H1 (cell line): ENCODE results near the gene MAGOHB. TPM values are rescaled to one million over a fixed set of nuclear protein-coding genes. Genes with fewer than 3 reads are reported as not detected.

Experiments
- CEBPB ChIP-seq: IDR thresholded peaks from 2 replicates; pipeline ENCODE4 v1.6.1; 2012; ENCODE audit warnings: low read depth, low read length
- EZH2 ChIP-seq: fragments of 200-600 bp; sonication (generic); IDR thresholded peaks from 2 replicates; pipeline ENCODE4 v1.7.1; 2012; ENCODE audit warnings: low read depth, mild to moderate bottlenecking, moderate library complexity, low read length, inconsistent platforms; ENCODE audit not compliant: severe bottlenecking
- HDAC2 ChIP-seq, 2 experiments: fragments of 300-600 bp in 1 of 2; sonication (generic) in 1 of 2; IDR thresholded peaks; 2 replicates each; pipeline ENCODE4 v1.6.1; 2011 to 2012; ENCODE audit warnings: low read depth in 2 of 2, low read length in 2 of 2, mild to moderate bottlenecking in 2 of 2, moderate library complexity in 2 of 2, borderline replicate concordance in 1 of 2, inconsistent platforms in 1 of 2
- POLR2A ChIP-seq, 2 experiments: IDR thresholded peaks; 1 replicate in 1 of 2; 2 replicates in 1 of 2; pipeline ENCODE4 v1.6.1; 2011; ENCODE audit warnings: low read depth in 2 of 2, low read length in 2 of 2, mild to moderate bottlenecking in 2 of 2; ENCODE audit errors: control extremely low read depth in 1 of 2
- SAP30 ChIP-seq: fragments of 300-600 bp; sonication (generic); IDR thresholded peaks from 2 replicates; pipeline ENCODE4 v1.7.1; 2012; ENCODE audit warnings: low read length, moderate library complexity, mild to moderate bottlenecking, inconsistent platforms; ENCODE audit not compliant: insufficient read depth, insufficient replicate concordance
- SIN3A ChIP-seq, 2 experiments: IDR thresholded peaks in 1 of 2; conservative IDR thresholded peaks in 1 of 2; 2 replicates each; pipeline ENCODE4 v1.6.1; 2011 to 2012; ENCODE audit warnings: low read length in 2 of 2, improper control_type of control experiment in 1 of 2, low read depth in 1 of 2, mild to moderate bottlenecking in 1 of 2
- SIRT6 ChIP-seq: IDR thresholded peaks from one replicate; pipeline ENCODE4 v1.7.1; 2012; ENCODE audit warnings: low read length, inconsistent platforms
- SP2 ChIP-seq: IDR thresholded peaks from 2 replicates; pipeline ENCODE4 v1.6.1; 2012; ENCODE audit warnings: mild to moderate bottlenecking, low read length, inconsistent platforms
- SP4 ChIP-seq: IDR thresholded peaks from 2 replicates; pipeline ENCODE4 v1.6.1; 2012; ENCODE audit warnings: low read length, inconsistent platforms
- SUZ12 ChIP-seq: fragments of 200-600 bp; sonication (generic); IDR thresholded peaks from 2 replicates; pipeline ENCODE4 v1.6.1; 2012; ENCODE audit warnings: mild to moderate bottlenecking, inconsistent platforms, low read length, moderate library complexity, mixed read lengths
- polyA plus RNA-seq, 7 experiments: library from polyadenylated mRNA; depleted of rRNA in 3 of 7; stranded (reverse) in 5 of 7; unstranded in 2 of 7; fragments of >200 nt in 5 of 7; fragments of 200-250 nt in 2 of 7; gene quantifications; 1 replicate in 5 of 7; 2 replicates in 1 of 7; 4 replicates in 1 of 7; pipeline versions ENCODE4 v1.2.1 to v1.2.3, GENCODE V29; 2011 to 2013; ENCODE audit warnings: missing spikeins in 2 of 7, mixed read lengths in 2 of 7
- total RNA-seq: library from RNA; stranded (reverse); fragmentation: NEBNext Ultra II Directional; extraction: Animal tissue kit (Norgen Biotek cat#: 25700); gene quantifications from 2 replicates; pipeline ENCODE4 v1.2.1, GENCODE V29; 2021
- TF ChIP-seq, protein P1 (sequence below): fragments of 300-600 bp; sonication (generic); IDR thresholded peaks from 2 replicates; pipeline ENCODE4 v1.7.1; 2012; ENCODE audit warnings: low read length, moderate library complexity, mild to moderate bottlenecking, inconsistent platforms; ENCODE audit not compliant: insufficient replicate concordance
- TF ChIP-seq, protein P2 (sequence below): IDR thresholded peaks from 2 replicates; pipeline ENCODE4 v1.6.1; 2012; ENCODE audit warnings: inconsistent platforms

MAGOHB gene
- total and polyA plus RNA-seq, 2 of the 8 experiments (the other 6 are each of a cell fraction or from before 2014, with no cell fraction given) = 21.5 to 53.7 TPM

DNA sequence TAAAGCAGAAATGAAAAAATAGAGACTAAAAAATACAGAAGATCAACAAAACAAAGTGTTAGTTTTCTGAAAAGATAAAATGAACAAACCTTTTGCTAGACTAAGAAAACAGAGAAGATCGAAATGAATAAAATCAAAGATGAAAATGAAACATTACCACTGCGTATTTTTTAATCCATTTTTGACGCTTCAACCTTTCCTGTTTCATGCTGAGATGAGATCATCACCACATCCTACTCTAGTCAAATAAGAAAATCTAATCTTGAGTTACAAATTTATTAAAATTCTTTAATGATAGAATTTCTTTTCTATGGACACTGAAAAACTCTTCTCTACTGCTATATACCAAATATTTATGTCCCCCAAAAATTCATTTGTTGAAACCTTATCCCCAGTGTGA lies 30.7 kb downstream of the MAGOHB start (continued):
- TF ChIP-seq, protein P1, sequence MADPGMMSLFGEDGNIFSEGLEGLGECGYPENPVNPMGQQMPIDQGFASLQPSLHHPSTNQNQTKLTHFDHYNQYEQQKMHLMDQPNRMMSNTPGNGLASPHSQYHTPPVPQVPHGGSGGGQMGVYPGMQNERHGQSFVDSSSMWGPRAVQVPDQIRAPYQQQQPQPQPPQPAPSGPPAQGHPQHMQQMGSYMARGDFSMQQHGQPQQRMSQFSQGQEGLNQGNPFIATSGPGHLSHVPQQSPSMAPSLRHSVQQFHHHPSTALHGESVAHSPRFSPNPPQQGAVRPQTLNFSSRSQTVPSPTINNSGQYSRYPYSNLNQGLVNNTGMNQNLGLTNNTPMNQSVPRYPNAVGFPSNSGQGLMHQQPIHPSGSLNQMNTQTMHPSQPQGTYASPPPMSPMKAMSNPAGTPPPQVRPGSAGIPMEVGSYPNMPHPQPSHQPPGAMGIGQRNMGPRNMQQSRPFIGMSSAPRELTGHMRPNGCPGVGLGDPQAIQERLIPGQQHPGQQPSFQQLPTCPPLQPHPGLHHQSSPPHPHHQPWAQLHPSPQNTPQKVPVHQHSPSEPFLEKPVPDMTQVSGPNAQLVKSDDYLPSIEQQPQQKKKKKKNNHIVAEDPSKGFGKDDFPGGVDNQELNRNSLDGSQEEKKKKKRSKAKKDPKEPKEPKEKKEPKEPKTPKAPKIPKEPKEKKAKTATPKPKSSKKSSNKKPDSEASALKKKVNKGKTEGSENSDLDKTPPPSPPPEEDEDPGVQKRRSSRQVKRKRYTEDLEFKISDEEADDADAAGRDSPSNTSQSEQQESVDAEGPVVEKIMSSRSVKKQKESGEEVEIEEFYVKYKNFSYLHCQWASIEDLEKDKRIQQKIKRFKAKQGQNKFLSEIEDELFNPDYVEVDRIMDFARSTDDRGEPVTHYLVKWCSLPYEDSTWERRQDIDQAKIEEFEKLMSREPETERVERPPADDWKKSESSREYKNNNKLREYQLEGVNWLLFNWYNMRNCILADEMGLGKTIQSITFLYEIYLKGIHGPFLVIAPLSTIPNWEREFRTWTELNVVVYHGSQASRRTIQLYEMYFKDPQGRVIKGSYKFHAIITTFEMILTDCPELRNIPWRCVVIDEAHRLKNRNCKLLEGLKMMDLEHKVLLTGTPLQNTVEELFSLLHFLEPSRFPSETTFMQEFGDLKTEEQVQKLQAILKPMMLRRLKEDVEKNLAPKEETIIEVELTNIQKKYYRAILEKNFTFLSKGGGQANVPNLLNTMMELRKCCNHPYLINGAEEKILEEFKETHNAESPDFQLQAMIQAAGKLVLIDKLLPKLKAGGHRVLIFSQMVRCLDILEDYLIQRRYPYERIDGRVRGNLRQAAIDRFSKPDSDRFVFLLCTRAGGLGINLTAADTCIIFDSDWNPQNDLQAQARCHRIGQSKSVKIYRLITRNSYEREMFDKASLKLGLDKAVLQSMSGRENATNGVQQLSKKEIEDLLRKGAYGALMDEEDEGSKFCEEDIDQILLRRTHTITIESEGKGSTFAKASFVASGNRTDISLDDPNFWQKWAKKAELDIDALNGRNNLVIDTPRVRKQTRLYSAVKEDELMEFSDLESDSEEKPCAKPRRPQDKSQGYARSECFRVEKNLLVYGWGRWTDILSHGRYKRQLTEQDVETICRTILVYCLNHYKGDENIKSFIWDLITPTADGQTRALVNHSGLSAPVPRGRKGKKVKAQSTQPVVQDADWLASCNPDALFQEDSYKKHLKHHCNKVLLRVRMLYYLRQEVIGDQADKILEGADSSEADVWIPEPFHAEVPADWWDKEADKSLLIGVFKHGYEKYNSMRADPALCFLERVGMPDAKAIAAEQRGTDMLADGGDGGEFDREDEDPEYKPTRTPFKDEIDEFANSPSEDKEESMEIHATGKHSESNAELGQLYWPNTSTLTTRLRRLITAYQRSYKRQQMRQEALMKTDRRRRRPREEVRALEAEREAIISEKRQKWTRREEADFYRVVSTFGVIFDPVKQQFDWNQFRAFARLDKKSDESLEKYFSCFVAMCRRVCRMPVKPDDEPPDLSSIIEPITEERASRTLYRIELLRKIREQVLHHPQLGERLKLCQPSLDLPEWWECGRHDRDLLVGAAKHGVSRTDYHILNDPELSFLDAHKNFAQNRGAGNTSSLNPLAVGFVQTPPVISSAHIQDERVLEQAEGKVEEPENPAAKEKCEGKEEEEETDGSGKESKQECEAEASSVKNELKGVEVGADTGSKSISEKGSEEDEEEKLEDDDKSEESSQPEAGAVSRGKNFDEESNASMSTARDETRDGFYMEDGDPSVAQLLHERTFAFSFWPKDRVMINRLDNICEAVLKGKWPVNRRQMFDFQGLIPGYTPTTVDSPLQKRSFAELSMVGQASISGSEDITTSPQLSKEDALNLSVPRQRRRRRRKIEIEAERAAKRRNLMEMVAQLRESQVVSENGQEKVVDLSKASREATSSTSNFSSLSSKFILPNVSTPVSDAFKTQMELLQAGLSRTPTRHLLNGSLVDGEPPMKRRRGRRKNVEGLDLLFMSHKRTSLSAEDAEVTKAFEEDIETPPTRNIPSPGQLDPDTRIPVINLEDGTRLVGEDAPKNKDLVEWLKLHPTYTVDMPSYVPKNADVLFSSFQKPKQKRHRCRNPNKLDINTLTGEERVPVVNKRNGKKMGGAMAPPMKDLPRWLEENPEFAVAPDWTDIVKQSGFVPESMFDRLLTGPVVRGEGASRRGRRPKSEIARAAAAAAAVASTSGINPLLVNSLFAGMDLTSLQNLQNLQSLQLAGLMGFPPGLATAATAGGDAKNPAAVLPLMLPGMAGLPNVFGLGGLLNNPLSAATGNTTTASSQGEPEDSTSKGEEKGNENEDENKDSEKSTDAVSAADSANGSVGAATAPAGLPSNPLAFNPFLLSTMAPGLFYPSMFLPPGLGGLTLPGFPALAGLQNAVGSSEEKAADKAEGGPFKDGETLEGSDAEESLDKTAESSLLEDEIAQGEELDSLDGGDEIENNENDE = no peak
- no peak for TF ChIP-seq SIRT6
- TF ChIP-seq SIN3A (conservative IDR thresholded peaks at IDR 0.05 in 1 of 2, IDR thresholded peaks at IDR 0.05 in 1 of 2; ENCODE audit: low read depth in 1 of 2, low read length in 2 of 2) = no peak
- no peak for TF ChIP-seq SP2
- TF ChIP-seq CEBPB = no peak
- no peak for TF ChIP-seq SP4
- no peak for TF ChIP-seq HDAC2 (IDR thresholded peaks at IDR 0.05; ENCODE audit: borderline replicate concordance in 1 of 2, low read depth in 2 of 2, low read length in 2 of 2)
- no peak for TF ChIP-seq EZH2
- TF ChIP-seq, protein P2, sequence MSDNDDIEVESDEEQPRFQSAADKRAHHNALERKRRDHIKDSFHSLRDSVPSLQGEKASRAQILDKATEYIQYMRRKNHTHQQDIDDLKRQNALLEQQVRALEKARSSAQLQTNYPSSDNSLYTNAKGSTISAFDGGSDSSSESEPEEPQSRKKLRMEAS = no peak
- TF ChIP-seq SAP30 = no peak
- TF ChIP-seq SUZ12 = no peak
- no peak for TF ChIP-seq POLR2A (IDR thresholded peaks at IDR 0.05; ENCODE audit: control extremely low read depth in 1 of 2, low read depth in 2 of 2, low read length in 2 of 2)
